Effector memory CD4-positive, alpha-beta T cell (primary cell): Measurements from ENCODE around the gene SNRNP40.

Experiments
- DNase-seq, 3 donors: peaks; one replicate each; pipeline ENCODE4 v3.0.0-alpha.2; 2020
- H3K27ac ChIP-seq: 2 replicates; pipeline ENCODE4 v1.7.0; 2013; ENCODE audit warnings: mild to moderate bottlenecking, low read length, moderate library complexity; ENCODE audit not compliant: insufficient read depth, poor library complexity, severe bottlenecking
- H3K27me3 ChIP-seq: replicated peaks from 2 replicates; pipeline ENCODE4 v1.7.0; 2013; ENCODE audit warnings: mild to moderate bottlenecking, low read length; ENCODE audit not compliant: insufficient read depth, control insufficient read depth, poor library complexity, severe bottlenecking
- H3K36me3 ChIP-seq: 2 replicates; pipeline ENCODE4 v1.7.0; 2013; ENCODE audit warnings: mild to moderate bottlenecking, low read length, moderate library complexity; ENCODE audit not compliant: control insufficient read depth, insufficient read depth
- H3K4me1 ChIP-seq: 2 replicates; pipeline ENCODE4 v1.7.0; 2013; ENCODE audit warnings: low read length, mild to moderate bottlenecking; ENCODE audit not compliant: control insufficient read depth, insufficient read depth, poor library complexity, severe bottlenecking
- H3K4me3 ChIP-seq: 2 replicates; pipeline ENCODE4 v1.7.0; 2013; ENCODE audit warnings: low read length, low read depth, mild to moderate bottlenecking; ENCODE audit not compliant: insufficient read depth, poor library complexity, severe bottlenecking
- H3K9me3 ChIP-seq: 2 replicates; pipeline ENCODE4 v1.7.0; 2013; ENCODE audit warnings: mild to moderate bottlenecking, low read length, moderate library complexity; ENCODE audit not compliant: control insufficient read depth

SNRNP40 gene

GRCh38 chr1:31234870-31235269 is 61.7 kb downstream of the SNRNP40 start:
- Histone ChIP-seq H3K4me1 (peaks cover 7% of the 10 kb centered on the region), H3K27me3 (peaks cover 12% of the 10 kb centered on the region), H3K36me3 (no peaks in the 10 kb centered on the region), H3K4me3 (no peak overlapping the region), H3K27ac (no peak overlapping the region), H3K9me3 (no peaks in the 10 kb centered on the region)
- DNase-seq, result no peak

- H3K4me1 ChIP-seq, result peaks cover 6% of the 10 kb centered on the region
- DNase-seq, result no peak
- H3K4me3 ChIP-seq, result no peak overlapping the region
- H3K9me3 ChIP-seq, result no peaks in the 10 kb centered on the region
- peaks cover 10% of the 10 kb centered on the region for H3K27me3 ChIP-seq
- no peaks in the 10 kb centered on the region for H3K36me3 ChIP-seq
- H3K27ac ChIP-seq, result no peak overlapping the region
Measured at GRCh38 chr1:31234123-31234708, 62.4 kb downstream of the SNRNP40 start.

- H3K9me3 ChIP-seq, result no peaks in the 10 kb centered on the region
- H3K27ac ChIP-seq, result no peak overlapping the region
- H3K4me3 ChIP-seq, result no peak overlapping the region
- no peaks in the 10 kb centered on the region for H3K4me1 ChIP-seq
- no peaks in the 10 kb centered on the region for H3K36me3 ChIP-seq
- H3K27me3 ChIP-seq, result peaks cover 10% of the 10 kb centered on the region
- DNase-seq, result no peak
Measured at GRCh38 chr1:31232689-31233088, 63.9 kb downstream of the SNRNP40 start.

- Histone ChIP-seq H3K27me3 (peaks cover 5% of the 10 kb centered on the region), H3K9me3 (no peaks in the 10 kb centered on the region), H3K4me1 (no peaks in the 10 kb centered on the region), H3K27ac (no peak overlapping the region), H3K36me3 (no peaks in the 10 kb centered on the region), H3K4me3 (no peak overlapping the region)
- DNase-seq, result no peak
Measured at GRCh38 chr1:31231802-31232201, 64.8 kb downstream of the SNRNP40 start.

GRCh38 chr1:31230378-31230777 is 66.2 kb downstream of the SNRNP40 start:
- Histone ChIP-seq H3K27ac (no peak overlapping the region), H3K27me3 (no peaks in the 10 kb centered on the region), H3K9me3 (no peaks in the 10 kb centered on the region), H3K36me3 (no peaks in the 10 kb centered on the region), H3K4me1 (no peaks in the 10 kb centered on the region), H3K4me3 (no peak overlapping the region)
- no peak for DNase-seq

GRCh38 chr1:31228986-31229385 is 67.6 kb downstream of the SNRNP40 start:
- Histone ChIP-seq H3K36me3 (no peaks in the 10 kb centered on the region), H3K9me3 (no peaks in the 10 kb centered on the region), H3K4me3 (no peak overlapping the region), H3K27ac (no peak overlapping the region), H3K4me1 (no peaks in the 10 kb centered on the region), H3K27me3 (no peaks in the 10 kb centered on the region)
- DNase-seq, result no peak

- Histone ChIP-seq H3K36me3 (no peaks in the 10 kb centered on the region), H3K27me3 (no peaks in the 10 kb centered on the region), H3K9me3 (no peaks in the 10 kb centered on the region), H3K27ac (no peak overlapping the region), H3K4me1 (no peaks in the 10 kb centered on the region), H3K4me3 (no peak overlapping the region)
- no peak for DNase-seq
Measured at GRCh38 chr1:31227891-31228568, 68.6 kb downstream of the SNRNP40 start.

GRCh38 chr1:31224068-31224467 is 72.5 kb downstream of the SNRNP40 start:
- Histone ChIP-seq H3K9me3 (no peaks in the 10 kb centered on the region), H3K36me3 (no peaks in the 10 kb centered on the region), H3K4me3 (no peak overlapping the region), H3K4me1 (no peaks in the 10 kb centered on the region), H3K27me3 (no peaks in the 10 kb centered on the region), H3K27ac (no peak overlapping the region)
- no peak for DNase-seq

- Histone ChIP-seq H3K27me3 (no peaks in the 10 kb centered on the region), H3K9me3 (no peaks in the 10 kb centered on the region), H3K4me3 (no peak overlapping the region), H3K27ac (no peak overlapping the region), H3K36me3 (no peaks in the 10 kb centered on the region), H3K4me1 (no peaks in the 10 kb centered on the region)
- no peak for DNase-seq
Measured at GRCh38 chr1:31222176-31222575, 74.4 kb downstream of the SNRNP40 start.

GRCh38 chr1:31221072-31221471 is 75.5 kb downstream of the SNRNP40 start:
- no peaks in the 10 kb centered on the region for H3K36me3 ChIP-seq
- no peaks in the 10 kb centered on the region for H3K27me3 ChIP-seq
- H3K27ac ChIP-seq, result no peak overlapping the region
- H3K4me3 ChIP-seq, result no peak overlapping the region
- H3K4me1 ChIP-seq, result no peaks in the 10 kb centered on the region
- no peak for DNase-seq
- no peaks in the 10 kb centered on the region for H3K9me3 ChIP-seq
